HG02571 (cell line): ENCODE measurements around the gene GNG2.
A peak's percentile ranks its signal among the peaks of the same experiment; 100 is the strongest.

Experiments used
- ATAC-seq: cut with Tn5 transposase; IDR thresholded peaks from one replicate; pipeline ENCODE4 v1.9.1; 2021; ENCODE audit warnings: mild to moderate bottlenecking, moderate library complexity; ENCODE audit not compliant: unreplicated experiment

Gene GNG2

DNA sequence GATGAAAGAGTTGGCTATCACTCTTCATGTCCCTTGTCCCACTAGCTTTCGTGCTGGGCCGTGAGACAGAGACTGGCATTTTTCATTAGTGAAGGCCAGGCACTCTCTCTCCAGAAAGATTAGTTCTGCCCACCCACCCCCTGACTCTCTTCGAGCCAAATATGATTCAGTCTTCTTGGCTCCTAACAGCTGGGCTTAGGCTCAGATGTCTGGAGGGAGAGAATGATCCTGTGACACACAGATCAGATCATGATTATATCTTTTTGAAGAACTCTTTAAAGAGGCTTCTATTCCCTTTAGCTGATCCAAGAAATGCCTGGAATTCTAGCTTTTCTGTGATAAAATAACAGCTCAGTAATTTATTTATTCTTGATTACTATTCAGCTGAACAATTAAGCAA is 5.2 kb upstream of the GNG2 start:
- ATAC-seq: no peak

DNA sequence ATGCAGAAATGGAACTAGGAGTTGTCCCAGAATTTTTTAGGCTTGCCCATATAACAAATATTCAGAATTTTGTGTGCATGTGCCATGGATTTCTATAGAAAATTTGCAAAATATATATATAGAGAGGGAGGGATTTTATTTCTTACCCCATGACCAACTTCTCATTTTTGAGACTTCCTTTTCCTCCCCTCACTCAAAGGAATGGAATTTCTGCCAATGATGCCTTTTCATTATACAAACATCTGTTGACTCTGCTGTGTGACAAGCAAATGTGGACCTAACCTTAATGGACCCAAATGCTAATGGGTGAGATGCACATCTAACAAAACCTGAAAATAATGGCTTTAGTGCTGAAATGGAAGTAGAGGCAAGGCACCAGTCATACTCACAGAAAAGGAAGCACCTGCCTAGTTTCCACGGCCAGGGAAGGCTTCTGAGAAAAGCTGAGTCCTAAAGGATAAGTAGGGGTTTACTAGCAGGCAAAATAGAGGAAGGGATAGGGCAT is 3.6 kb upstream of the GNG2 start:
- no peak for ATAC-seq

DNA sequence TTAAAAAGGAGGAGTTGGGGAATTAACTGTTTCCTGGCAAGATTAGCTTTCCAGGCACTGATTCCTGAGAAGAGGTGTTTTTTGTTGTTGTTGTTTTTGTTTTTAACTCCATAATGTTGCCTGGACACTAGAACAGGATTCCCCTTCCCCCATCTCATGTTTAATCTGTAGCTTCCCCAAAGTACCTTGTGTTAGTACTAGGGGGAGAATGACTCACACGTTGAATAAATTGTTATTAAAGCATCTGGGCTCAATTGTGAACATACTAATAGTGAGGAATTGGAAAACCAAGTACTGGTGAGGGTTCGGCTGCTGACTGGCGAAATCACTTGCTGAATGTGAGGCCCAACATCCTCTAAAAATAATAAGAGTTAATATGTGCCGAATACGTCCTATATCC is 1.3 kb upstream of the GNG2 start:
- no peak for ATAC-seq

DNA sequence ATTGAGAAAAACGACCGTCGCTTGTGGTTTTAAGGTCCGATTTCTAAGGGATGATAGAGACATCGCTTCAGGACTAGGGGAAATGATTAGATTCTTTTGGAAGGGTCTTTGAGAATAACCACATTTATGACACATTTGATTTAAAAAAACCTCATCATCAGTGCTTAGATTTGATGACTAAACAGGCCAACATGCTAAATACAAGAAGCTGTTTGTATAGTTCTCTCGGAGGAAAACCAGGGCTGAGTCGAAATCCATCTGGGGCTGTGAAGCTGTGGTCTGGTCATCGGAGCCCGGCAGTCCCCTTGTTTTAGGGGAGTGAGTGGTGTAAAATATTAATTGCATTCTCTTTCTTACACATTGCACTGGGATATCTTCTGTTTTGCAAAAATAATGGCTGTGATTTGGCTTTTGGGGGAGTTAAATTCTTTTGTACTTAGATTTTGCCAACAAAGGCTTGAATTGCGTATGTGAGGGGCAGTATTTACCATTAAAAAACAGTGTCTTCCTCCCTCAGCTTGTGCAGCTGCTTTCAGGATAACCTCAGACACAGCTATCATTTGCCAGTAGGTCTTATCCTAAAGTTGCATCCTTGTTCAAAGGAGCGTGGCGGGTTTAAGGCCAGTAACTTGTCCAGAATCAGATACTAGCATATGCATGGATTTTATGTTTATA is 550 bp downstream of the GNG2 start:
- no peak for ATAC-seq

DNA sequence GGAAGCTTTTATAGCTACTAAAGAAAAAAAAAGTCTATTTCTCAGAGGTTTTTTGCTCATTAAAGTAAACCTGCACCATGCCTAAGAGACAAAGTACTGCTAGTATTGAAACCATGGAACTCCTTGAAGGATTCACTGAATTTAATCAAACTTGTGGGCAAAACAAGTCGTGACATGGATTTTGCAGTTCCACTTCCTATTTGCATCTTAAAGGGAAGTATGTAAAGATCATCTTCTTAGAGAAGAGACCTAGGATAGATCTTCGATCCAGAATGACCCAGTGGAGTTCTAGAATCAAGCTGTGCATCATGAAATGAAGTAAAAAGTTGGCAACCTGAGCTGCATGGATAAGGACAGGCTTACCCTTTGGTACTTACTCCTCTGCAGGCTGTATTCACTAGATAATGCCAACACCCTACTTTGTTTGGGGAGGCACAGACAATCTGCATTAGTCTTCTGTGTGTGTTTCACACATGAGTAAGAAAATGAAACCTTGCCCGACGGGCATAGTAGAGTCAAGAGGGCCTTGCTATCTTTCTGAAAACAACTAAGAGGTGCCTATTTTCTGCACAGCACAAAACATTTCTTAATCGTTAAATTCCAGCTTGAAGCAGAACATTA is 1.9 kb downstream of the GNG2 start:
- no peak for ATAC-seq

DNA sequence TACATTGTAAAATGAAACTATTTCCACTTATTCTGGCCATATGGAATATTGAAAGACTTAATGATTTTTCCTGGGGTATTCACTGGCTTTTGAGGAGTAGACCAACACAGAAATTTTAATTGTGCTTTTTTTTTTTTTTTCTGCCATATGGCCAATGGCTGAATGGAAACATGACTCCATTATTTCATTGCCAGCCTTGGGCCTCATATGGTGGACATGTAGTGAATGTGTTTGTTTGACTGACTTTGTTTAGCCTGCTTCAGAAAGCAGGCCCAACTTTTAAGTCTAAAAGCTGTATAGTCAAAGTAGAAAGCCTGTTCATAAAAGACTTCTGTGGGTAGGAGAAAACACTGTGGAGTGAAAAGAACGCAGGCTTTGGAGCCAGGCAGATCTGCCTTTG is 2.4 kb downstream of the GNG2 start:
- no peak for ATAC-seq

DNA sequence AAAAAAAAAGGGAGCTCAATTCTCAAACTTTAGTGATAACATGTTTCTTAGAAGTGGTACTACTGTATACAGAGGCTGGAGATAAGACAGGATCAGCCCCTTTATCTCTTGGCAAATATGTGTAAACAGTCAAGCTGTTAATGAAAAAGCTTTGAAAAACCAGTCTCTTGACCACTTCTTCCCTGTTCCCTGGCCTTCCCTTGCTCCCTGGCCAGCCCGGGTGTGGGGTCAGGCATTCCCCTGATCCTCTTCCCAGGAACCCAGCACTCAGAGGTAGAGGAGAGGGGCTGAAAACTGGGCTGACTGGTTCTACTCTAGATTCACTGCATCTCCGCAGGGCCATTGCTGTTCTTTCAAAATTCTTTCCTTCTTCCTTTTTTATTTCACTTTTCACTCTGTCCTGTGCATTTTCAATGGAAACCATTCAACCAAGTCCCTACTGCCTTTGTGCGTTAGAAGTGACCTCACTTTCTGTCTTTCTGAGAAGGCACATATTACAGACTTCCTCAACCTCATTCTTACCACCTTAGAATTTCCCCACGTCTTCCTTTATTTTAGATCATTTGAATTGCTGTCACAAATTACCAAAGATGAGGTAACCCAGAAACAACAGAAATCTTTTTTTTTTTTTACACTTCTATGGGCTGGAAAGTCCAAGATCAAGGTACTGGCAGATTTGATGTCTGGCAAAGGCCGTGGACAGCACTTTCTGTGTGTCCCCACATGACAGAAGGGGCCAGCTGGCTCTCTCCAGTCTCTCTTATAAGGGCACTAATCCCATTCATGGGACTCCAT is 5.7 kb downstream of the GNG2 start:
- ATAC-seq: peak; percentile 37

DNA sequence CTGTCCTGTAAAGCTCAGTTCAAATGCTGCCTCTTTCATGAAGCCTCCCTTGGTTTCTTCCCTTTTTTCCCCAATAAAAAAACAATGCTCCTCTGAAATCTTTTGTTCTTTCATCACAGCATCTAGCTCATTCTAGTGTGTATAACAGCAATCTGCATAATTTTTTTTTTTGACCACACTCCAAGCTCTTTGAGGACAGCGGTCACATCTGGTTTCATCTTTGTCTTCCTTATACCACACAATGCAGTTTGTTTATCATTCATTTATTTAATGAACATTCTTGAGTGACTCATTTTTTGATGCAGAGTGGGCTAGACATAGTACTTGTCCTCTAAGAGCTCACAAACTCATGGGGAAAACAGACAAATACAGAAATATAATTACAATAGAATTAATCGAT is 7.3 kb downstream of the GNG2 start:
- ATAC-seq: no peak

DNA sequence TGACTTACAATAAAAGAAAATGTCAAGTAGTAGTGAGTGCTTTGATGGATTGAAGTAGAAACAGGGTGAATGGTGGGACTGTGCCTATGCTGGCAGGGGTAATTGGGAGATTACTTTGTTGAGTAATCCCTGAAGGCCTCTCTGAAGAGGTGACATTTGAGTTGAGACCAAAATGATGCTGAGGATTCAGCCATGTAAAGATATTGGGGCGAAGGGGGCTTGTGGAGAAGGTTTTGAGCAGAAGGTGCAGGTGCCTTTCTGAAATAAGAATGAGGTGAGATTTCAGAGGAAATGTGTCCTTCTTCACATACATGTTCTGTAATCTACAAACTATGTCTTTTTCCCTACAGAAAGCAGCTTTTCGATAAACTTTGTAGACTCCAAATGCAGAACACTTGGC is 8.0 kb downstream of the GNG2 start:
- no peak for ATAC-seq

DNA sequence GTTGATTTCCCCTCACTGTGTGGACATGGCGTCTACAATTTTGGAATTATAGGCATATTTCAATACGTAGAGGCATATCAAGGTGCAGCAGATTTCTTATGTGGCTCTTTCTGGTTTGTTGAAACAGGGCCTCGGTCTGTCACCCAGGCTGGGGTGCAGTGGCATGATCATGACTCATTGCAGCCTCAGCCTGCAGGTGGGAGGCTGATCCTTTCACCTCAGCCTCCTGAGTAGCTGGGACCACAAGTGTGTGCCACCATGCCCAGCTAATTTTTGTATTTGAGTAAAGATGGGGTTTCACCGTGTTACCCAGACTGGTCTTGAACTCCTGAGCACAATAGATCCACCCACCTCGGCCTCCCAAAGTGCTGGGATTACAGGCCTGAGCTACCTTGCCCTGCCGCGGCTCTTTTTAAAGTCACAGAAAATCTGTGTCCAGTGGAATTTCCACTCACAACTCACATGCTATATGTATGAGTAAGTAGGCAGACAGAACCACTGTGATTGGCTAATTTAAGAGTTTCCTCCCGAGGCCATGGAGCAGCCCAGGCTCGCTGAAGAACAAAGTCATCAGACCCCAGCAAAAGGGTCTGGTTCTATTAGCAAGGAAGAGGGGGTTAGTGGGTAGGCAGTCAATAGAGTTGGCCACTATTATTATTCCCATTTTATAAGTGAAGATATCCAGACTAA is 9.1 kb downstream of the GNG2 start:
- no peak for ATAC-seq

DNA sequence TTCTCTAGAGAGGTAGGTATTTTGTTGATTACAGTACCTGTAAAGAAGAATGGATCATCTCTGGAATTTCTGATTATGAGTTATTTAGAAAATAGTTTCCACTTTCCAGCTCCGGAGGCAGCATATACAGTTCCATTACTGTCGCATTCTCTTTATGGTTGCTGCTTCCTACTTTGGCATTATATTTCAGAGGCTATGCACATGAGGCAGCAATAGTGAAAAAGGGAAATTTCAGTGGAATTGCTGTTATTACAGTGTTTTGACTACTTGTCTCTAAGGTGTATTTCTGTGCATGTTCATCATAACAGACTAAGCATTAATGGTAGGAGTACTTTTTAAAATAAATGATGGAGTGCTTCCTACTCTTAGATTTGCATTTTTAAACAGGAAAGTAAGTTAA is 10.2 kb downstream of the GNG2 start:
- ATAC-seq: no peak

DNA sequence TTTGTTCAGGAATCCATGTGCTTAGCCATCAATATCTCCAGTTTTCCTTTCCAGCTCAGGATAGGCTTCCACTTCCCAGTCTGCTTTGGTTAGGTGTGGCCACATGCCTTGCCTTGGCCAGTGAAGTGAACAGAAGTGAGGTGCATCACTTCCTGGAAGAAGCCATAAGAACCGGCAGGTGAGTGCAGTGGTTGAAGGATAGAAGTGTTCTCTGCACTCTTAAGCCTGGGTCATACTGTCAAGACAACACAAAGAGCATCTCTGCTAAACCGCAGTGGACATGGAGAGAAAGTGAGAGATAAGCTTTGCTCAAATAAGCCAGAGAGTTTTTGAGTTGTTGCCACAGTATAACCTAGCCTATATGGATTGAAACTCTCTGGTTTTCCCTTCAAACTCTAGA is 11.4 kb downstream of the GNG2 start:
- ATAC-seq: no peak

DNA sequence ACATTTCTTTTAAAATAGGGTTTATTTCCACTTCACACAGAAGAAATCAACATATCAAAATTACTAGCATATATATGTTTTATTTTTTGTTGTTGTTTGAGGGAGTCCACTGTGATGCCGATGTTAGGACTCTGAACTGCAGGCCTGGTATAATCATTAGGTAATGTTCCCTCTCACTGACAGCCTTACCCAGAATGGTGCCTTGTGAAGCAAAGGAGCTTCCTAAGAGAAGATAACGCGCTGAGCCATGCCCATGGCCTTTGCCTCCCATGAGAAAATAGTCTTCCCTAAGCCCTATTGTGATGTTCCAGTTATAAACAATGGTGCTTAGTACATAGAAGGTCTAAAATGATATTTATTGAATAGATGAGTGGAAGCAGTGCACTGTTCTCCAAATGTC is 12.0 kb downstream of the GNG2 start:
- no peak for ATAC-seq

DNA sequence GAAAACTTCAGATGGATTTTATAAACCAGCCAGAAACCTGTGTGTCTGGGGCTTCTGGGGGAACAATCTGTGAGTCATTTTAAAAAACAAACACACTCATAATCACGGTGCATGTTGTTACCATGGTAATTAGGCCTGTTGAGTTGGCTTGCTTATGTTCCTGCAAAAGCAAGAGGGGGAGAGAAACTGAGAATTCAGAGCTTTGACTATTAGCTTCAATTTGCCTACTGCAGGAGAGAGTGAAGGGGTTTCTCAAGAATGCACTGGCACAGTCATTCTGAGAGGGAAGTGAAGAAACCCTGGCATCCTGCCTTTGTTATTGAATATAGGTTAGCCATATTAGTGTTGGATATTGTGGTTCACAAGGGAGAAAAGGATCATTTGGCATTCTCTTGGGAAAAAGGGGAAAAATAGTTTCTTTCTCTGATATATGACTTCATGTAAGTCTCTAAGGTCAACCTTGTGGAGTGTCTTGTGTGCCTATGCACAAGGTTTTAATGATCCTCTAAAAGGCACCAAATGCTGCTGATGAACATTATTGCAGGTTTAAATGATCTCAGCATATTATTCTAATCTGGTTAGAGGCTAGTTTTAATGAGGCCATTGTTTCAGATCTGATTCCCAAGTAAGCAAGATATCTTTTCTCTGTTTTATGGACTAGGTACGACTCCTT is 12.9 kb downstream of the GNG2 start:
- peak; percentile 87 for ATAC-seq

DNA sequence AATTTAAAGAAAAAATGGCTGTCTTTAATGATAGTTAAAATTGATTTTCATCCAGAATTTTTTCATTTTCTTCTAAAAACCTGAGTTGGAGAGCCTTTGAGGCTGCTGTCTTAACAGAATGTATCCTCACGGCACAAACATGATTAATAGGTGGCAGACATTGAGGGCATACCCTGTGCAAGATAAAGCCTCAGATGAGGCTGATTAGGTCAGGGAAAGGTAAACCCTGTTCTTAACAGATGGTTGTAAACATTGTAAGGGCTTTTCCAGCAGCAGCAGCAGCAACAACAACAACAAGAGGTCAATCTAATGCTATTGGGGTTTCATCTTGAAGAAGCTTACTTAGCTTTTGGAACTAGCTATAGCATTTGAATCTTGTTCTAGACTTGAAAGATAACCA is 17.4 kb downstream of the GNG2 start:
- ATAC-seq: no peak

DNA sequence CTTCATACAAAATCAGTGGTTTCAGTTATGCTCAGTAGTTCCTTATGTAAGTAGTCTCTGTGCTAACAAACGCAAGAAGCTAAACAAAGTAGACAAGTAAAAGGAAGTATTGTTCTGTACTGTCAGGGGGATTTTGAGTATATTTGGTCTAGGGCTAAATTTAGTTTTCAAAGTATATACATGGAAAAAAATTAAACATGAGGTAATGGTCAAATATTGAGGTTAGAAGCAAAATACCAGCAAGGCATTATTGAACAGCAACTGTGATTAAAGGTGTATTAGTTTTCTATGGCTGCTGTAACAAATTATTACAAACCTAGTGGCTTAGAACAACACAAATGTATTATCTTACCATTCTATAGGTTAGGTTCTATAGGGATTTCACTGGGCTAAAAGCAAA is 18.8 kb downstream of the GNG2 start:
- ATAC-seq: no peak

DNA sequence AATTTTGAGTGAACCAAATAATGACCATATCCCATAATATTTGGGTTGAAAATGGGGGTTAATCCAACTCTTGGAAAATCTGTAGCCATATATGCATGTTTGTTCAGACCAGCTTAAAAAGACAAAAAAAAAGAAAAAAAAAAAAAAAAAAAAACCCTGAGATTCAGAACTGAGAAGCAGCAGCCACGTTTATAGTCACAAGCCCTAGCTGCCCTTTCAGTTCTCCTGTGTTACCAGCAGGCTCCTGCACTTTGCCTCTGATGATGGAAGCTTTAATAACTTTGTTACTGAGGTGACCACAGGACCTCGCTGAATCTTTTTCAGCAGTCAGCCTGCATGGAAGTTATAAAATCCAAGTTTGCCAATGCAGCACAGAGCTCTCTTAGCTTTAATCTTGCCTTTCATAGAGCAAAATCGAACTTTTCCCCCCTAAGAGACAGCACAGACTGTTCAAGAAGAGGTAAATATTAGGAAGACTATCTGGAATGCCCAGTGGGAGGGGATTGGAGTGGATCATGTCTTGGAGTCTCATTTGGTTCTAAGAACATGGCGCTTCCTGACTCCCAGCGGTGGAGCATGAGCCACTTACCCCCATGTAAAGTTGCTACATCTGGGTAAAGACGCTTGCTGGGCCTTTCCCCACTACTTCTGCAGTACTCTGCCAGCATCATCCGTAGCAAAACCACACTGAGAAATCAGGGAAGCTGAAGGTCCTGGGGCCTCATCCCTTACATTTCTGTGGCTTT is 20.6 kb downstream of the GNG2 start:
- peak; percentile 66 for ATAC-seq

DNA sequence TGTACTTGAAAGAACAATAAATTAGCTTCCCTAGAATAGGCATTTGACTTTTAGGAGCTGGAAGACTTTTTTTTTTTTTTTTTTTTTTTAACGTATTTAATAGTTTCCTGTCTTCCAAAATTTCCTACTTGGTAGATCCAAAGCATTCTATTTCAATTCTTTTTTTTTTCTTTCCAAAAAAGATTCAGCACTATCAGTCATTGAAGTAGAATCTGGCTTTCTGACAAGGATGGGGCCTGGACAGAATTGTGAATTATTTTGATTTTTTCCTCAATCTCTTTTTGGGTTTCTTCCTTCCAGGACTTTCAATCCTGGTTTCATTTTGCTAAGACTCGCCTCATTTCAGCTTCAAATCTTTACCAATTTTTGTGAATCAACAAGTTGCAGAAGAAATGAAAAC is 21.2 kb downstream of the GNG2 start:
- ATAC-seq: no peak

DNA sequence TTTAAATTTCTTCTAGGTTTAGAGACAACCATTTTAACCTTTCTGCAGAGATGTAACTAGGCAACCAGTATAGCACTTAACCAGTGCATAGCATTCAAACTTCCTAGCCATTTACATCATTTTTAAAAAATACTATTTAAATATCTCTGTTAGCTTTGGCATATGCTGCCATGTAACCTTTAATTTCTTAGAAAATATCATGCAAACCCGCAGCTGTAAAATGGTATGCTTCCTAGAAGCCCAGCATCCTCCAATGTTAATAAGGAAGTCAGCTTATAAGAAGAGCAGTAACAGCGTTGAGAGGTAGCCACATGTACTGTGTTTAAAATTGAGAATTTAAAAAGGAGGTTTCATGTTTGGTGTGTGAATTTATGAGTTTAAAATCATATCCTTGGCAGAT is 22.8 kb downstream of the GNG2 start:
- ATAC-seq: no peak
